Cortex of kidney (tissue), 1 donor: ENCODE data around the gene ZBTB25.

ENCODE experiments used
- DNase-seq: peaks from one replicate; lab custom pipeline; 2025; lab: John Stamatoyannopoulos, UW

ZBTB25 gene

DNA sequence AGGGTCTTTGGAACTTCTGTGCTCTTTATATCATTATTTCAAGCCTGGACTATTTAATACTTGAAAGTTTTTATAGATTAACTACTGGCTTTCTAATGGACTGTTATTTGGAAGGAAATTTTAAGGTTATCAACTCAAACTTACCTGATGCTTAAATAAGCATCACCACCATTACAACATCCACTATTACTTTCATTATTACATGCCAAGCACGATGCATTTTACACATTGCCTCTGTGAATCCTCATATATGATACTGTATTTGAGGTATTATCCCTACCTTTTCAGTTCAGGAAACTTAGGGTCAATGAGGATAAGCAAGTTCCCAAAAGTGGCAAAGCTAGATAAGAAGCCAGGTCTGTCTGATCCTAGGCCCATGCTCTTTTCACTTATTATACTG, 13.3 kb upstream of the ZBTB25 start:
- no peak for DNase-seq

DNA sequence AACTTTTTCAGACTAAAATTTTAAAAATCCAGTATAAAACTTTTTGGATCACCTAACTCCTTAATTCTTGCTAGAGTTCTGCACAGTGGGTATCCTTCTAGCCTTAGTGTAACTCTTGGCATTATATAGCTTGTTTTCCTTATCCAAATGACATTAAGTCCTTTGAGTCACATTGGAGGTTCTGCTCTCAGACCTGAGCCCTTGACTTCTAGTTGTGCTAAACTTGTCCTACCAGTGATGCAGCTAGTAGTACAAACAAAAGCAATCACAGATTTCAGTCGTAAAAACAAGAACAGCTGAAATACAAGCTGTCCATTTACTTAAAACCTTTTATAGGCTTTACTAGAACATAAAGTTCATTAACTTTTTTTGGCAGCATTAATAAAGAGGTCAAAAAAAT, 11.4 kb upstream of the ZBTB25 start:
- DNase-seq: no peak

DNA sequence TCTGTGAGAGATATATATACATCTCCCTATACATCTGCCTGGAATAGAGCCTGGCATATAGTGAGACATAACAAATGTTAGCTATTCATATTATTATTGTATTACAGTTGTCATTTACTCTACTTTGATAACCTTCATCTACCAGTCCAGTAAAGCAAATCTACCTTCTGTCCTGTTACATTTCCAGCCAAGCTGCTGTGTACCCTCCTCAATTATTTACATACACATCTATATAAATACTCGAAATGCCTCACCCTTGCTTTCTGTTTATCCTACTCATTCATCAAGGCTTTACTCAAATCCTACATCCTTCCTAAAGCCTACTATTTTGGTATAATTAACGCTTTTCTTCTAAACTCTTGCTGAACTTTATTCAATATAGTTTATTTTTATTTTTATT, 9.6 kb upstream of the ZBTB25 start:
- no peak for DNase-seq

DNA sequence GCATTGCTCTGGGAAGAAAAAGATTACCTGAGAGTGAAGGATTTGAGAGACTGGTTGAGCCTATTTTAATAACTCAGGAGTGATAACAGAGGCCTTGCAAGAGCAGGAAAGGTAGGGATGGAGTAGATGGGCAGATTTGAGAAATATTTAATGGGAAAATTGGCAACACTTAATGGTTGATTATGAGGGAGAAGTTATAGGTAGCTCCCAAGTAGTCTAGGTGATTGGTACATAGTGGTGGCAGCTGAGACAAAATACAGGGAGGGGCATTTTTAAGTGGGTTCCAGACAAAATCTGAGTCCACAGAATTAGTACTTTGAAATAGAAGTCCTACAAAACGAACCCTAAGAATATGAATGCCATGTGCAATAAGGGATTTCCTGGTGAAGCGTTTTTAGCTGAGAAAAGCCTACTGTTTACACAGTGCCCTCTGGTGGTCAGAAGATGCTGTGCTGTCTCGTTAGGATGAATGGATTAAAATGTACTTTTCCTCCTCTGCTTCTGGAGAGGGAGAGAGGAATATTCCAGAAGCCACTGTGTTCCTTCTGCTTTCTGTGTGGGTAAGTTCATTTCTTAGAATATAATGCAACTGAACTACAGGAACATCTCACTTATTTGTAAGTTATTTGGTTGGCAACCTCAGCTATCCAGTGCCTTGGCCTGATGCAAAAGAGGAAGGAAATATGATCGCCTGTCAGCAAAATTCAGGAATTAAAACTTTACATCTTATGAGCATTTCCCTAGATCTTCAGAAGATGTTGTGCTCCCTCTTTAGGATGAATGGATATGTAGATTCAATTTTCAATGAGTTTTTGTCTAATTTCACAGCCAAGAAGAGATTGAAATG, 7.4 kb upstream of the ZBTB25 start:
- no peak for DNase-seq

DNA sequence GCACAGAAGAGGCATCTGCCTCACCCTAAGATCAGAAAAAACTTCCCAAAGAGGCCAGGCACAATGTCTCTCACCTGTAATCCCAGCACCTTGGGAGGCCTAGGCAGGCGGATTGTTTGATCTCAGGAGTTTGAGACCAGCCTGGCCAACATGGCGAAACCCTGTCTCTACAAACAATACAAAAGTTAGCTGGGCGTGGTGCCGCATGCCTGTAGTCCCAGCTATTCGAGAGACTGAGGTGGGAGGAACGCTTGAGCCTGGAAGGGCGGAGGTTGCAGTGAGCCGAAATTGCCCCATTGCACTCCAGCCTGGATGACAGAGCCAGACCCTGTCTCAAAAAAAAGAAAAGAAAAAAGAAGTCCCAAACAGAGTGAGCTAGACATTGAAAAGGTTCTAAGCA, 5.4 kb upstream of the ZBTB25 start:
- no peak for DNase-seq

DNA sequence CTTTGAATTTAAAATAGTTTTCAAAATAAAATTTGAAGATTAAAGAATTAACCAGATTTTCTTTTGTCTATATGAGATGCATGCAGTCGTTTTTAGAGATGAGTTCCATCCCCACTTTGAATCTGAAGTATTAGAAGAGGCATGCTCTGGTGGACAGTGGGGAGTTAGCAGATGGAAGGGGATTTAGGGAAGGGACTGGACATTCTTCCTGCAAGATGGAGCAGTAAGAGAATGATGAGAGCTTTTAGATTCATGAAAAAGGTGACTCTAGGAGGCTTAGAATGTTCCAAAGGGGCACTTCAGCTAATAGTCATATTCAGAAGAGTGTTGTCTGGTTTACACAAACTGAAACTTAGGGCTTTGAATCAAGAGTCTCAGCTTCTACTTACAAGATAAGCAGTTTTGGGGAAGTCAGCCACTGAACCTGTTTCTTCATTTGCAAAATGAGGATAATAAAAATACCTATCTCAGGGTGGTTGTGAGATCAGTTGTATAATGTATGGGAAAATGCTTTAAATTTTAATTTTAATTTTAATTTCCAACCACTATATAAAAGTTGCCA, 4.7 kb upstream of the ZBTB25 start:
- DNase-seq: no peak

DNA sequence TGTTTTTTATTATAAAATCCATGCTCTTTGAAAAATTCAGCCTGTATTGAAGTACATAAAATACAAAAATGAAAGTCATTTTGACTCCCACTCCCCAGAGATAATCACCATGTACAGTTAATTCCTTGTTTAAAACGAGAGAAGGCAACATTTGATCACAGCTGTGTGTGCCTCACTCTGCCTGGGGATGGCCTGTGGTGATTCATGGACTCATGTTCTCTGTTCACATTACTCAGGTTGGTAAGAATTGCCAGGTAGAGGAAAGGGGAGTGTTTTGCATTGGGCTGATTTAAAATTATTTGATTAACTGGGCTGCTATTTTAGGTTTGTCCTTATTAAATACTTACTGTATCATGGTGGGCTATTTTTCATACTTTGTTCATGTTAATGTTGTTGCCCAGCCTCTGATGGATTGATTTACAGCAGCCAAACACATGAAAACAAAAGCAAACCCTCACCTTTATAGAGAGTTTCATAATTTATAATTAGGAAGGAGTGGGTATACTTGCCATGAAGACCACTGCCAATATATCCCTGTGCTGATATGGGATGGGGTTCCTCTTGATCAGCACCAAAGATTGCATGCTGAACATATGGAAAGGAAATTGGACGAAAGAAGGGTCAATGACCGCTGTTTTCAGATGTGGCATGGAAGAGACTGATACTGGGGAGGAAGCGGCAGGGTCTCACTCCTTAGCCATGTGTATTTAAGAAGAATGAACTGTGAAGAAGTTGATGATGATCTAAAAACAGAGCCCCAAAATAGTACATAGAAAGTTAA, 3.9 kb upstream of the ZBTB25 start:
- DNase-seq: no peak

DNA sequence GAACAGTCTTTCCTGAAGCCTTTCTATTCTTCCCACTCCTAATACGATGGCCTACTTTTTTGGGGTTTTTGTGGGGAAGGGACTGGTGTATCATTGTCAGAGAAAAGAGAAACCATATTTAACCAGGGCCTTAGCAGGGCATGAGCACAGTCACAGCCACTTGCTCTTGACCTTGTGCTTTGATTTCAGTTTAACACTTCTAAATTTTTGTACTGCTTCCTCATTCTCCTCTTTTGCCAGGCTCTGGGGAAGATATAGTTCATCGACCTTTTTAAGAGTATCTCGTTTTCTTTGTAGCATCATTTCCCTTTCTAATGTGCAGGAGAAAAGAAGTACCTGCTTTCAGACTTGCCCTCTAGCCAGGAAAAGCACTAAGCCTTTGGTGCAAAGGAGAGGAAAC, 3.1 kb upstream of the ZBTB25 start:
- no peak for DNase-seq

DNA sequence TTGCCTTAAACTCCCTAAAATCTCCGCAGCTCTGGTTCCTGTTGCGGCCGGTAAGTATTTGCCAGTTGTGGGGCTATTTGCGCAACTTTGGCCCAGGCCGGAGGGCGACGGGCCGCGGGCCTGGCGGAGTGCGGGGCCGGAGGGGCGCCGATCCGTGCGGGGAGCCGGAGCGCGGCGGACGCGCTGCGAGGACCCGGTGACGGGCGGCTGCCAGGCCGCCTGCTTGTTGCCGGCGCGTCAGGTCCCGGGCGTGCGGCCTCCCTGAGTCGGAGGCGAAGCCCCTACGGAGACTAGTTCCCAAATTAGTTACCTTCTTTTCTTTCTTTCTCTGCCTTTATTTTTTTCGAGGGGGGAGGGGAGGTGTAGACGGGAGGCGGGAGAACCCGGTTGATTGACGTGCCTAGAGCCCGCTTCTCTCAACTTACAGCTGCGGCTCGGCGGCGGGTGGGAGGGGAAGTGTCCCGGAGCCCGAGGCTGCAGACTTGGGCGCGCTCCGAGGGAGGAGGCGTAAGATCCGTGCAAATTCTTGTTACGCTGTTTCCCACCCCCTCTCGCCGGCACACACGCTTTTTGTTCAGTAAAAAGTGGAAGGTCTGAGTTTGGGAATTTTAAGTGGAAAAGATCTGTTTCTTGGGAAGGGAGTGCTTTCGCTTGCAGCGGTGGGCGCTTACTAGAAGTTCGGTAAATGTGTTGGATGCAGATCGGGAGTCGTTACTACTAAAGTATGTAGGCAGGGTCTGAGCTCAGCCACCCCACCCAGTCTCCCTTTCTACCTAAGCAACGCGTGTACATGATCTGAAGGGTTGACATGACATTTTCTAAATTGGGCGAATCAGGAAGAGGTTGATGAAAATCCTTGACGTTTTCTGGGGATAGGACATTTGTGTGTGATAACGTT, 1.5 kb upstream of the ZBTB25 start:
- no peak for DNase-seq

DNA sequence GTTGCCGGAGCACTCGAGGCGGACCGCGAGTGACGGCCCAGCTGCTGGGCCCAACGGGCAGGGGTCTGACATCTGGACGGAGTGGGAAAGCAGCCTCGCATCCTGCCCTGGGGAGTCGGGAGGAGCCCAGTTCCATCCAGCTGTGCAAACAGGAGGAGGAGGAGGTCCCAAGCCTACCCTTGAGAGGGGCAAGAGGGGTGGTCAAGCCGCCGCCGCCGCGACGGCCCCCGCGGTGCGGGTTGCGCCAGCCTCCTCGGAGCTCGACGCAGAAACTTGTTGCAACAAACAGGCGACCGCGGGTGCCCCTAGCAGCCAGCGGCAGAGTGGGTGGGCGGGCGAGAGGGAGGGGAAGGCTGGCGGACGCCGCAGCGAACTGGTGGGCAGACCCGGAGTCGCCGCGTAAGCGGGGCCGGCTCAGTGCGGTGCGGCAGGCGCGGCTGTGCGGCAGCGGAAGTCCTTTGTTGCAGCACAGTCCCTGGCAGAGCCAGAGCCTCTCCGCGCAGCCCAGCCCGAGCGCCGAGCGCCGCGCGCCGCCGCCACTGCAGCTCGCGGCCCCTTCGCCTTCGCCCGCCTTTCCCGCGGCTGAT, 765 bp upstream of the ZBTB25 start, which contains the start of gene ZBTB1:
Gene ZBTB1, plus strand, starts transcription at position 461 of the 587 bp plus-strand sequence. CDS start 16,735 bp downstream, outside the sequence.
- DNase-seq: no peak

DNA sequence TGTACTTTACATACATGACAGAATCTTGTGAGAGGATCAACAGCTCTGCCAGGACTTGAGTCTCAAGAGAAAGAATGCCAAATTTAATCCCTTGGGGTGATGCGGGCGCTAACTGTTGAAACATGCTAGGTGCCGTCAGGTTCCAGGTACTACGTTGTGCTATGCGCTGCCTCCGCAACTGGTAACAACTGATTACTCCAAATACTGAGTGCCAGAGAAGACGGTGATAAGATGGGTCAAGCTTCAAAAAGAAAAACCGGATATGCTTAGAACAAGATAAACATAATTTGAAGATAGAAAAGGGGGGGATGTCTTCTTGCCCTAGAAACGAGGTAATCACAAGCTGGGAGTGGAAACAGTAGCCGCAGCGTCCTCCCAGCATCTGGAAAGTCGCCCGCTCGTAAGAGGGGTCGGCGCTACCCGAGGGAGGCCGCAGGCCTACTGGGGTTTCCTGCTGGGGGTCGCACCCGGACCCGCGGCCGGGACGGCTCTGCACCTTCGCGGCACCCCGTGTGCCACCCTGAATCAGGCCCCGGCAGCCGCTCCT, 678 bp downstream of the ZBTB25 start:
- no peak for DNase-seq

DNA sequence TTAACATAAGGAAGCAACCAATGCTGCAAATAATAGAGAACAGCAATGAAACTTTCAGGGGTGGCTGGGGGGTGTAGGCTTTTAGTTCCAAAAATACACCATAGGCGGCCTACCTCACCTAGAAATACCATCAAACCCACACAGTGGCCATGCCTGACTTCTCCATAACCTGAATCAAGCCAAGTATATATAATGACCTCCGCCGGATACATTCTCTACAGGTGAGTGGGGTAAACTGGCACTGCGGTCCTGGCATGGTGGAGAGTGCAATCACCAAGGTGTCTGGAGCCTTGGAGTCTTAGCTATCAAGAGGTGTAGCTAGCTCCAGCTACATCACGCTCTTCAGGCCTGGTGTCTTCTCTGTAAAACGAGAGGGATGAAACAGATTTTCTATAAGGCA, 1.2 kb downstream of the ZBTB25 start:
- no peak for DNase-seq

DNA sequence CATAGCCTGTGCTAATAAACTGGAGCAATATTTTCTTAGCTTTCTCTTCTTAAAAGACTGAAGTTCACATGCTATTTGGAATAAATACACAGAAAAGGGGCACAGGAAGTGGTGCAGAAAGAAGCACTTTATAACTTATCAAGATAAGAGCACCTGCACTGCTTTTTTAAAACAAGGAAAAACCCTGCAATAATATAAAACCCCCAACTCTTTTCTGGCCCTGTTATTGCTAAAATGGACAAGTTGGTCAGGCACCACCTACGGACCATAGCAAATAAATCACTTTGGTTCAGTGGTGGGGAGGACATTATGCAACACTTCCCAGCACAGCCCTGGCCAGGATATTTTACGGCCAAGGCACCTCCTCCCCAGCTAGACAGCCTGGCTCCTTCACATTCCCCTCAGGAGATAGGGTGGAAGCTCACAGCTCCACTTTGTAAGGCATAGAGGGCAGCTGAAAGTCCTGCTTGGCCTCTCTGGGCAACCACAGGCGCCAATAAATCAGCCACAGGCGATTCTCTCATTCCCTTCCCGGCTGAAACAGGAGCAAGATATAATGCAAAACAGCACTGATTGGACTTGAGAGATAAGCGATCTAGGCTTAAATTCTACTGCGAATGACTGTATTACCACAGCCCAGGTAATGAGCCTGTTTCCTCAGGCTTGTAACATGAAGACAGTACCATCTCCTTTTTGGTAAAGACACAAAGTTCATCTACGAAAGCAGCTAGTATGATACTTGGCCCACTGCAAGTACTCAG, 2.0 kb downstream of the ZBTB25 start:
- no peak for DNase-seq

DNA sequence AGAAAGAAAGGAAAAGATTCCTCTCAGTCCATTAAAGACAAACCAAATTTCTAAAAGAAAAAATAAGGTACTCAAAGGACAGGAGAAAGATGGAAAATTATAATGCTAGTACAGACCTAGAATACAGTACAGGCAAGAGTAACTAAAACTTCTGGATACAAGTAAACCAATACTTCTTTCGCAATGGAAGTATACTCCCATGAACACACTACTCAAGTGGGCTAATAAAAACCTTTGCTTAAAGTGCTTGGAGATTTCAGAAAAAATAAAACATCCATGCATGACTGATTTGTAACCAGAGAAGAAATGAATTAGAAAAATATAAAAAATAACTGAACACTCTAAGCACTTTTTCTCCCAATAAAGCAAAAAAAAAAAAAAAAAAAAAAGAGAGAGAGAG, 3.5 kb downstream of the ZBTB25 start:
- no peak for DNase-seq

DNA sequence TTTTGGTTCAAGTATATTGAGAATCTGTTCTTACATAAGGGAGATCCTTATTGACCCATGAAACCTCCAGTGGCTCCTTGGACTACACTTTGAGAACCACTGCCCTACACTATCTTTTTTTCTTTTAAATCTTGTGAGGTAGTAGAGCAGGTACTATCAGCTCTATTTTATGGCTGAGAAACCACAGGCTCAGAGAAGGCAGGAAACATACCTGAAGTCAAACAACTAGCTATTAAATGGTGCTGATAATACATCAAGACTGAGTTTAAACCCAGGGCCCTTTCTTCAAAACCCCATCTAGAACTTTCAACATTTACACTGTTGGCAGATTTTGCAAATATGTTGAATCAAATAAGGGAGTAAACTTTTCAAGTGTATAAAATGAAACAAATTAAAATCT, 6.9 kb downstream of the ZBTB25 start:
- no peak for DNase-seq

DNA sequence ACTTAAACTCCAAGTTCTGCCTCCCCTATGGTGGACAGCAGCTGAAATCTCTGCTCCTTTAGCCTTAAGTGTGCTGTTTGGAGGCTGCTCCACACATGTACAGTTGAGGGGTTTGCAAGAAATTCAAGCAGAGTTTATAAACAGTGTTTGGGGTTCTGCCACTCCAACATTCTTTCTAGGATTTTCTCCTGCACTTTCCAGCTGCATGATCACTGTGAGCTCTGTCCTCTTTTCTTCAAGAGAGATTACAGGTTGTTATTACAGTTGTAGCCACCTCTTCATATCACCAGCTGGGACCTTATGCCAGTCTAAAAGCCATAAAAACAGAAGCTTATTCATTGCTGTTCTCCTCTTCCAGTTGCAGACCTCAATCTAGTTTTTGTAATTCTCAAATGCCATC, 8.4 kb downstream of the ZBTB25 start:
- DNase-seq: no peak

DNA sequence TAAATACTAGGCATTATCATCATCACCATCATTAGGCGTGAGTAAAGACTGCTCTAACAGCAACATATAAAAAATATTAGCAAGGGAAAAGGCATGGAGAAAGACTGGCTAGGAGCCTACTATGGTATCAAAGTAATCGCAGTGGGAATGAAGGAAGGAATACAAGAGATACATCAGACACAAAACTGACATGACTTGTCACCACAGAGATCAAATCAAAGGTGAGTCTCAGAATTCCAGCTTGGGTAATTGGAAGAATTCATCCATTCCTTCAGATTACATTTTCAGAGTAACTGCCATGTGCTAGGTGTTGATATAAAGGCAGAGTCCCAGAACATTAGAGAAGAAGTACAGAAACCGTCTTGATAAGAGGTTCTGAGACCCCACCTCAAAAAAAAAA, 10.2 kb downstream of the ZBTB25 start:
- DNase-seq: no peak

DNA sequence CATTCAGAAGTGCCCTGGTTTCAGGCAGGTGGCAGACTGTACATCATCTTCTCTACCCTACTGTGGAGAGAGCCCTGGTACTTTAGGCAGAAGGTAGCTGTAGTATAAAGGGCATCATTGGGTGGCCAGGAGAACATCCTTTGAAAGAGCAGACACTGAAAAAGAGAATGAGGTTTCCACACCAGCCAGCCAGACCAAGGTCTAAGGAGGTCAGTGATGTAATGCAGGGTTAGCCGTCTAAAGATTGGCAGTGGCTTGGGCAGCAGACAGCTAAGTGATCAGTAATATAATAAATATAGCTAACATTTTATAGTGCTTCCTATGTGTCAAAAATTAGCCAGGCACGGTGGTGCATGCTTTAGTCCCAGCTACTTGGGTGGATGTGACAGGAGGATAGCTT, 12.0 kb downstream of the ZBTB25 start:
- no peak for DNase-seq

DNA sequence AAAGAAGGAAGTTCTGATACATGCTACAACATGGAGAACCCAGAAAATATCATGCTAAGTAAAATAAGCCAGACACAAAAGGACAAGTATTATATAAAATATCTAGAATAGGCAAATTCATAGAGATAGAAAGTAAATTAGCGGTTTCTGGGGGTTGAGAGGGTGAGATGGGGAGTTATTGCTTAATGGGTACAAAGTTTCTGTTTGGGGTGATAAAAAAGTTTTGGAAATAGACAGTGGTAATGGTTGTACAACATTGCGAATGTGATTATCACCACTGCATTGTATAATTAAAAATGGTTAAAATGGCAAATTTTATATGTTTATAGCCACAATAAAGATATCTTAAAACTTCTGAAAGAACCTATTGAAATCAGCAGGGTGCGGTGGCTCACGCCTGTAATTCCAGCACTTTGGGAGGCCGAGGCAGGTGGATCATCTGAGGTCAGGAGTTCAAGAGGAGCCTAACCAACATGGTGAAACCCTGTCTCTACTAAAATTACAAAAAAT, 15.0 kb downstream of the ZBTB25 start:
- no peak for DNase-seq

DNA sequence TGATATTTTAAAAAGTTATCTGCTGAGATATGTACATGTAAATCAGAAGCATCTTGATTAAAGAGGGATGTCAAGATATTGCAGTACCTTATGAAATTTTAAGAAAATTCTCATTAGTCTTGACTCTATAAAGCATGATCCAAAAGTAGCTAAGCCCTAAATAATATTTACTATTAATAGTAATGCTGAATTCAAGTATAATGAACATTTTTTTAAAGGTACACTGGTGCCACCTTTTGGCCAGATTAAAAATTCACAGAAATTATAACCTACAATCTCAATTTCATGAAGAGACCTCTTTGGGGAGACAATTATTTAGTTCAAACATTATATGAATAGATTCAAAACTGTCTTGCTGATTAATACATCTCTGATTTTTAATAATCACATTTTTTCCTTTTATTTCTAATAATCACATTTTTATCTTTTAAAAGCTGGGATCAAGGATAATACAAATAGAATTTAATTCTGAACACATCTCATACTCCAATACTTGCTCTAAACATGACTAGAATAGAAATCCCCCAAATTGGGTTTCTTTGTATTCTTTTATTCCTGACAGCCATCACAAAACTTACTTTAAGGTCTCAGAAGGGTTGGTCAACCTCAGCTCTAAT, 24.9 kb downstream of the ZBTB25 start:
- no peak for DNase-seq
